IMR-90 (cell line): Measurements from ENCODE around the gene BCL11B. TPM values are rescaled to one million over a fixed set of nuclear protein-coding genes. Genes with fewer than 3 reads are reported as not detected.

Experiments used
- ATAC-seq: fragments of 200-7000 bp; cut with Tn5 transposase; 2 replicates; pipeline ENCODE4 v1.9.1; 2020; ENCODE audit warnings: low read depth, mild to moderate bottlenecking, moderate library complexity
- BruUV-seq: library from RNA; stranded (reverse); fragments of 400-500 nt; replicated peaks from 2 replicates; lab custom pipeline; 2021; lab: Mats Ljungman, UMichigan
- CTCF ChIA-PET: fragments of 300-600 bp; formaldehyde crosslinking; extraction: SDS; loops from one replicate; lab custom pipeline; 2021; ENCODE audit warnings: antibody characterized with exemption; lab: Yijun Ruan, JAX
- POLR2A ChIA-PET: fragments of 300-600 bp; sonication (Branson Sonifier 250); formaldehyde crosslinking; loops from one replicate; lab custom pipeline; 2022; ENCODE audit warnings: antibody characterized with exemption; ENCODE audit not compliant: unreplicated experiment; lab: Charles Lee
- DNase-seq: peaks from one replicate; pipeline ENCODE4 v3.0.0; 2013
- H2AFZ ChIP-seq: replicated peaks from 2 replicates; pipeline ENCODE3; 2013; ENCODE audit warnings: low read length, mild to moderate bottlenecking; ENCODE audit not compliant: poor library complexity
- H2AK5ac ChIP-seq: 2 replicates; pipeline ENCODE4 v1.6.1; 2013; ENCODE audit warnings: low read depth, low read length, inconsistent platforms
- H2AK9ac ChIP-seq: replicated peaks from 2 replicates; pipeline ENCODE3; 2013; ENCODE audit warnings: mild to moderate bottlenecking, low read depth, low read length, moderate library complexity; ENCODE audit not compliant: poor library complexity
- H2BK120ac ChIP-seq: 2 replicates; pipeline ENCODE4 v1.6.1; 2013; ENCODE audit warnings: low read depth, low read length, inconsistent platforms
- H2BK15ac ChIP-seq: 3 replicates; pipeline ENCODE4 v1.6.1; 2013; ENCODE audit warnings: low read depth, low read length, inconsistent platforms
- H2BK20ac ChIP-seq: 2 replicates; pipeline ENCODE4 v1.6.1; 2013; ENCODE audit warnings: low read depth, mild to moderate bottlenecking, inconsistent platforms, low read length, moderate library complexity
- H2BK5ac ChIP-seq: 2 replicates; pipeline ENCODE4 v1.6.1; 2013; ENCODE audit warnings: mild to moderate bottlenecking, low read depth, low read length, inconsistent platforms; ENCODE audit not compliant: poor library complexity, severe bottlenecking
- H3K14ac ChIP-seq: replicated peaks from 2 replicates; pipeline ENCODE4 v1.6.1; 2013; ENCODE audit warnings: low read depth, low read length, inconsistent platforms
- H3K18ac ChIP-seq: 2 replicates; pipeline ENCODE4 v1.6.1; 2013; ENCODE audit warnings: low read depth, low read length, control low read depth
- H3K23ac ChIP-seq: 2 replicates; pipeline ENCODE4 v1.6.1; 2013; ENCODE audit warnings: low read depth, low read length, inconsistent platforms
- H3K27ac ChIP-seq: 2 replicates; pipeline ENCODE4 v1.5.1; 2013; ENCODE audit warnings: mild to moderate bottlenecking, control low read depth, low read length; ENCODE audit not compliant: insufficient read depth
- H3K27me3 ChIP-seq: 2 replicates; pipeline ENCODE4 v1.6.1; 2013; ENCODE audit warnings: low read length; ENCODE audit not compliant: control insufficient read depth, insufficient read depth
- H3K36me3 ChIP-seq: 2 replicates; pipeline ENCODE4 v1.6.1; 2013; ENCODE audit warnings: low read length, mixed read lengths; ENCODE audit not compliant: control insufficient read depth, insufficient read depth
- H3K4ac ChIP-seq: 2 replicates; pipeline ENCODE4 v1.6.1; 2013; ENCODE audit warnings: low read depth, low read length, inconsistent platforms
- H3K4me1 ChIP-seq: 2 replicates; pipeline ENCODE4 v1.6.1; 2013; ENCODE audit warnings: low read length, mixed read lengths; ENCODE audit not compliant: control insufficient read depth, insufficient read depth
- H3K4me2 ChIP-seq: 2 replicates; pipeline ENCODE4 v1.6.1; 2013; ENCODE audit warnings: low read depth, mild to moderate bottlenecking, control low read depth, low read length, moderate library complexity
- H3K4me3 ChIP-seq: 2 replicates; pipeline ENCODE4 v1.5.1; 2013; ENCODE audit warnings: low read depth, mild to moderate bottlenecking, control low read depth, low read length, moderate library complexity; ENCODE audit not compliant: insufficient read depth
- H3K56ac ChIP-seq: 2 replicates; pipeline ENCODE4 v1.6.1; 2013; ENCODE audit warnings: low read length, inconsistent platforms; ENCODE audit not compliant: insufficient read depth; ENCODE audit errors: extremely low read depth
- H3K79me1 ChIP-seq, 2 experiments: 2 replicates each; pipeline ENCODE4 v1.6.1; 2013; ENCODE audit warnings: low read length in 2 of 2, inconsistent platforms in 1 of 2, low read depth in 1 of 2
- H3K9ac ChIP-seq: 2 replicates; pipeline ENCODE4 v1.6.1; 2013; ENCODE audit warnings: low read depth, low read length, control low read depth
- H3K9me1 ChIP-seq: 2 replicates; pipeline ENCODE4 v1.6.1; 2013; ENCODE audit warnings: low read length, inconsistent platforms; ENCODE audit not compliant: insufficient read depth
- H3K9me3 ChIP-seq: 2 replicates; pipeline ENCODE4 v1.6.1; 2013; ENCODE audit warnings: low read length; ENCODE audit not compliant: control insufficient read depth, insufficient read depth
- H4K20me1 ChIP-seq: 2 replicates; pipeline ENCODE4 v1.6.1; 2013; ENCODE audit warnings: low read length, inconsistent platforms; ENCODE audit not compliant: insufficient read depth
- H4K5ac ChIP-seq: 2 replicates; pipeline ENCODE4 v1.6.1; 2013; ENCODE audit warnings: mild to moderate bottlenecking, low read depth, low read length, control low read depth
- H4K8ac ChIP-seq, 2 experiments: 2 replicates each; pipeline ENCODE4 v1.6.1; 2013; ENCODE audit warnings: low read depth in 2 of 2, low read length in 2 of 2, control low read depth in 1 of 2, inconsistent platforms in 1 of 2
- H4K91ac ChIP-seq: 2 replicates; pipeline ENCODE4 v1.6.1; 2013; ENCODE audit warnings: low read depth, low read length, inconsistent platforms; ENCODE audit not compliant: insufficient read depth
- BHLHE40 ChIP-seq: fragments of 150-350 bp; IDR thresholded peaks from 2 replicates; pipeline ENCODE4 v1.6.1; 2016; ENCODE audit warnings: mild to moderate bottlenecking, low read depth, low read length
- CEBPB ChIP-seq: IDR thresholded peaks from 2 replicates; pipeline ENCODE4 v1.6.1; 2012; ENCODE audit warnings: low read depth, low read length, improper control_type of control experiment
- CHD1 ChIP-seq: IDR thresholded peaks from 2 replicates; pipeline ENCODE4 v1.6.1; 2012; ENCODE audit warnings: low read depth, low read length, improper control_type of control experiment
- CTCF ChIP-seq: conservative IDR thresholded peaks from 2 replicates; pipeline ENCODE4 v1.5.1; 2012; ENCODE audit warnings: mild to moderate bottlenecking, low read depth, low read length, improper control_type of control experiment
- ELK1 ChIP-seq: fragments of 150-350 bp; IDR thresholded peaks from 2 replicates; pipeline ENCODE4 v1.6.1; 2016; ENCODE audit warnings: low read depth, mild to moderate bottlenecking, low read length, moderate library complexity, borderline replicate concordance
- FOS ChIP-seq: fragments of 150-350 bp; IDR thresholded peaks from 2 replicates; pipeline ENCODE4 v1.6.1; 2016; ENCODE audit warnings: low read depth, low read length
- MAFK ChIP-seq: IDR thresholded peaks from 2 replicates; pipeline ENCODE4 v1.6.1; 2012; ENCODE audit warnings: low read depth, low read length, improper control_type of control experiment
- MAZ ChIP-seq: IDR thresholded peaks from 2 replicates; pipeline ENCODE4 v1.6.1; 2012; ENCODE audit warnings: low read depth, mild to moderate bottlenecking, low read length, improper control_type of control experiment, moderate library complexity, borderline replicate concordance
- MXI1 ChIP-seq: IDR thresholded peaks from 2 replicates; pipeline ENCODE4 v1.6.1; 2012; ENCODE audit warnings: low read depth, mild to moderate bottlenecking, low read length, moderate library complexity, borderline replicate concordance
- NFE2L2 ChIP-seq: fragments of 150-350 bp; IDR thresholded peaks from 2 replicates; pipeline ENCODE4 v1.6.1; 2016; ENCODE audit warnings: low read depth, mild to moderate bottlenecking, low read length
- POLR2A ChIP-seq: IDR thresholded peaks from 2 replicates; pipeline ENCODE4 v1.6.1; 2012; ENCODE audit warnings: mild to moderate bottlenecking, low read depth, low read length
- RCOR1 ChIP-seq: IDR thresholded peaks from 2 replicates; pipeline ENCODE4 v1.6.1; 2012; ENCODE audit warnings: mild to moderate bottlenecking, low read length, improper control_type of control experiment; ENCODE audit not compliant: insufficient replicate concordance
- SMC3 ChIP-seq: fragments of 150-350 bp; IDR thresholded peaks from 2 replicates; pipeline ENCODE4 v1.6.1; 2016; ENCODE audit warnings: low read depth, mild to moderate bottlenecking, antibody characterized with exemption, low read length, moderate library complexity
- USF2 ChIP-seq: fragments of 150-350 bp; IDR thresholded peaks from 2 replicates; pipeline ENCODE4 v1.6.1; 2017; ENCODE audit warnings: mild to moderate bottlenecking, antibody characterized with exemption, low read length, low read depth
- WGBS, 2 experiments: methylation state at CpG; one replicate each; pipeline versions ENCODE4 v1.1.5 to v1.1.7; 2013; ENCODE audit warnings: missing lambda C conversion rate in 2 of 2; ENCODE audit not compliant: insufficient read length in 1 of 2; ENCODE audit errors: extremely low coverage in 2 of 2; 5-methylcytosine and 5-hydroxymethylcytosine counted together
- dilution Hi-C: fragments of 300-500 bp; cut with HindIII; formaldehyde crosslinking; loops from one replicate; pipeline ENCODE4 v1.14.3; 2018; ENCODE audit warnings: low sequenced_read_pairs; ENCODE audit not compliant: unreplicated experiment
- in situ Hi-C: fragments of 300-500 bp; cut with MboI; formaldehyde crosslinking; loops from 3 replicates; pipeline ENCODE4 v1.14.3; 2019; ENCODE audit warnings: low sequenced_read_pairs, inconsistent platforms, mixed read lengths
- intact Hi-C: fragments of 100-400 bp; cut with micrococcal nuclease; formaldehyde crosslinking; loops from 2 replicates; pipeline ENCODE4 v1.10.0; 2022
- polyA plus RNA-seq, 3 experiments: library from polyadenylated mRNA; depleted of rRNA; stranded (reverse); fragments of >200 nt; gene quantifications; 2 replicates each; pipeline ENCODE4 v1.2.3, GENCODE V29; 2012; ENCODE audit warnings: low replicate concordance in 1 of 3
- total RNA-seq: library from RNA; depleted of rRNA; stranded (reverse); fragments of >200 nt; gene quantifications from 2 replicates; pipeline ENCODE4 v1.2.3, GENCODE V29; 2012

Gene BCL11B
- total and polyA plus RNA-seq, 2 of the 4 experiments (the other 2 are of a cell fraction): under 0.01 TPM; not detected in 1

- ChIA-PET POLR2A (no interaction called here), CTCF (no interaction called here)
- H3K4me1 ChIP-seq: no peaks in the 10 kb centered on the region
- H3K9me3 ChIP-seq: peaks cover 50% of the 10 kb centered on the region
- intact Hi-C loops (no loop called here), dilution Hi-C loops (no loop called here), in situ Hi-C loops (no loop called here)
- no TSS peak for BruUV-seq
- no peak overlapping the region for H4K5ac ChIP-seq
- no peak overlapping the region for H2BK15ac ChIP-seq
- no peak overlapping the region for H3K9ac ChIP-seq
- H2BK120ac ChIP-seq: no peak overlapping the region
- H3K27me3 ChIP-seq: no peaks in the 10 kb centered on the region
- no peak overlapping the region for H3K27ac ChIP-seq
- H3K4ac ChIP-seq: no peak overlapping the region
- H3K56ac ChIP-seq: no peak overlapping the region
- peak overlapping the region; percentile 21 for H2AFZ ChIP-seq
- ATAC-seq (no peak), DNase-seq (no peak)
- H3K79me1 ChIP-seq: no peaks in the 10 kb centered on the region
- no peak overlapping the region for H2BK5ac ChIP-seq
- H2AK5ac ChIP-seq: no peak overlapping the region
- no peaks in the 10 kb centered on the region for H4K20me1 ChIP-seq
- H3K9me1 ChIP-seq: no peaks in the 10 kb centered on the region
- H3K36me3 ChIP-seq: no peaks in the 10 kb centered on the region
- no peak overlapping the region for H4K8ac ChIP-seq
- H3K4me2 ChIP-seq: no peak overlapping the region
- H2AK9ac ChIP-seq: no peak overlapping the region
- no peak overlapping the region for H3K4me3 ChIP-seq
- 60% methylated on average over 2 of the region's 18 CpGs; no CpG with 5 or more reads in 1 of the 2 experiments for WGBS, 2 experiments
- no peak overlapping the region for H3K14ac ChIP-seq
- no peak overlapping the region for H4K91ac ChIP-seq
- no peak overlapping the region for H3K23ac ChIP-seq
- H2BK20ac ChIP-seq: no peak overlapping the region
- H3K18ac ChIP-seq: no peak overlapping the region
- TF ChIP-seq MAFK (no peak), MAZ (no peak), MXI1 (no peak), CEBPB (no peak), BHLHE40 (no peak), CHD1 (no peak), RCOR1 (no peak), NFE2L2 (no peak), SMC3 (no peak), FOS (no peak), POLR2A (no peak), CTCF (no peak), USF2 (no peak), ELK1 (no peak)
Observed at GRCh38 chr14:99119554-99120525, 152.2 kb downstream of the BCL11B start.
